ENCODE data around the gene HPSE.

The HPSE gene

DNA sequence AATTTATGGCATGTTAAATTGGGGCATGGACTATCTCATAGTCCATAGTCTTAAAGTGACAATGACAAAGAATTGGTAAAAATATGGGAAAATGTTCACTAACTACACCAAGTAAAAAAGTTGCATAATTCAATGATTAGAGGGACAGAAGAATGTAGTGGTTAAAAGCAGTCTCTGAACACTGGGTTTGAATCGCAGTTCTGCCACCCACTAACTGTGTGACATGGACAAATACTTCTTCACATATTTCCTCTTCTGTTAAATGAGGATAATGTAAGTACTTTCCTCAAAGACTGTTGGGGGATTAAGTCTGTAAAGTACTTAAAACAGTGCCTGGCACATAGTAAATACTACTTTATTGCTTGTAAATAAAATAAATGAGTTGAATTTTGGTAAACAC lies 65.4 kb downstream of the HPSE start:
- no peak for DNase-seq (ENCODE audit: low read depth)
- H3K4me3 ChIP-seq (ENCODE audit: low read depth, low read length), result no peak overlapping the region

DNA sequence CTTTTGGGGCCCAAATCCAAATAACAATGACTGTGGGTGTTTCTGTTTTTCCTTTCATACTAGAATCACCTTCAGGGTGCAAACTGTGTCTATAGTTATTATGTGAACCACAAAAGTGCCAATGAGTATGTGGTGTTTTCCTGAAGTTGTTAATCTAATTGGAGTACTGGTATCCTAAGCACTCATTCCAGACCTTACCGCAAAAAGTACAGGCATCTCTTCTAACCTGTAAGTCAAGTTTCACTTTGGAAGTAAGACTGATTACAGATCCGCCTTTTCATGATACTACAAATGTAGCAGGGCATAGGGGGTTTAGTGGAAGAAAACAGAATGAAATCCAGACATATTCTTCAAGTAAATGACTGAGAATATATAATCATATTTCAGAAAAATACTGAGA lies 66.2 kb downstream of the HPSE start:
- no peak for DNase-seq (ENCODE audit: low read depth)
- TF ChIP-seq, protein P1, sequence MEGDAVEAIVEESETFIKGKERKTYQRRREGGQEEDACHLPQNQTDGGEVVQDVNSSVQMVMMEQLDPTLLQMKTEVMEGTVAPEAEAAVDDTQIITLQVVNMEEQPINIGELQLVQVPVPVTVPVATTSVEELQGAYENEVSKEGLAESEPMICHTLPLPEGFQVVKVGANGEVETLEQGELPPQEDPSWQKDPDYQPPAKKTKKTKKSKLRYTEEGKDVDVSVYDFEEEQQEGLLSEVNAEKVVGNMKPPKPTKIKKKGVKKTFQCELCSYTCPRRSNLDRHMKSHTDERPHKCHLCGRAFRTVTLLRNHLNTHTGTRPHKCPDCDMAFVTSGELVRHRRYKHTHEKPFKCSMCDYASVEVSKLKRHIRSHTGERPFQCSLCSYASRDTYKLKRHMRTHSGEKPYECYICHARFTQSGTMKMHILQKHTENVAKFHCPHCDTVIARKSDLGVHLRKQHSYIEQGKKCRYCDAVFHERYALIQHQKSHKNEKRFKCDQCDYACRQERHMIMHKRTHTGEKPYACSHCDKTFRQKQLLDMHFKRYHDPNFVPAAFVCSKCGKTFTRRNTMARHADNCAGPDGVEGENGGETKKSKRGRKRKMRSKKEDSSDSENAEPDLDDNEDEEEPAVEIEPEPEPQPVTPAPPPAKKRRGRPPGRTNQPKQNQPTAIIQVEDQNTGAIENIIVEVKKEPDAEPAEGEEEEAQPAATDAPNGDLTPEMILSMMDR (IDR thresholded peaks at IDR 0.05; ENCODE audit: insufficient read depth, low read depth, low read length, missing control alignments), result no peak
- H3K4me3 ChIP-seq (ENCODE audit: low read depth, low read length), result no peak overlapping the region

More for the DNA sequence above, 65.4 kb downstream of the HPSE start:
- TF ChIP-seq, protein P1 (IDR thresholded peaks at IDR 0.05; ENCODE audit: insufficient read depth, low read depth, low read length, missing control alignments), result no peak

DNA sequence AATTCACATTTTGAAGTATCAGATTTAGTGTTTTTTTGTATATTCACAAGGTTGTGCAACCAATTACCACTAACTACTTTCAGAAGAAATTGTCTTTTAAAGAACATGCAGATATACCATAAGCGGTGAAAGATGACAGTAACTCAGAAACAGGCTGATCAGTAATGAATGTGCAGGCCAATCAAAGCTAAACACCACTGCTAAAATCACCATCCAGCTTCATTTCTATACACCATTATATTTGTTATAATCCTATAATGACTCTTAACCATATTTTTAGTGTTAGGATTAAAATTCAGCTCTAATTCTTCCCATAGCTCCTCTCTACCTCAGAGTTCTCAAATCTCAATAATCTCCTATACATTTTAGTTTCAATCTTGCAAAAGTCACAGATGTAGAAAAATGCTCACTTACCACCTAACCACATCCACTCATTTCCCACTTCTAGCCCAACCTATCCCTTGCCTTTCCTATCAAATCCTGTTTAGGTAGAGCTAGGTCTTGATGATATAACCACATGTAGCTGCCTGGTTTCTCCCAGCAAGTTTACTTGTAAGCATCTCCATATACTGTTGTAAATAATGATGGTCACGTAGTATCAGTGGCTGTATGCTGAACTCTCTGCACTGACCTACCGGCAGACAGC lies 66.7 kb downstream of the HPSE start:
- no peak overlapping the region for H3K4me3 ChIP-seq (ENCODE audit: low read depth, low read length)
- peak; percentile 30 for DNase-seq (ENCODE audit: low read depth)
- TF ChIP-seq, protein P1 (IDR thresholded peaks at IDR 0.05; ENCODE audit: insufficient read depth, low read depth, low read length, missing control alignments), result no peak

DNA sequence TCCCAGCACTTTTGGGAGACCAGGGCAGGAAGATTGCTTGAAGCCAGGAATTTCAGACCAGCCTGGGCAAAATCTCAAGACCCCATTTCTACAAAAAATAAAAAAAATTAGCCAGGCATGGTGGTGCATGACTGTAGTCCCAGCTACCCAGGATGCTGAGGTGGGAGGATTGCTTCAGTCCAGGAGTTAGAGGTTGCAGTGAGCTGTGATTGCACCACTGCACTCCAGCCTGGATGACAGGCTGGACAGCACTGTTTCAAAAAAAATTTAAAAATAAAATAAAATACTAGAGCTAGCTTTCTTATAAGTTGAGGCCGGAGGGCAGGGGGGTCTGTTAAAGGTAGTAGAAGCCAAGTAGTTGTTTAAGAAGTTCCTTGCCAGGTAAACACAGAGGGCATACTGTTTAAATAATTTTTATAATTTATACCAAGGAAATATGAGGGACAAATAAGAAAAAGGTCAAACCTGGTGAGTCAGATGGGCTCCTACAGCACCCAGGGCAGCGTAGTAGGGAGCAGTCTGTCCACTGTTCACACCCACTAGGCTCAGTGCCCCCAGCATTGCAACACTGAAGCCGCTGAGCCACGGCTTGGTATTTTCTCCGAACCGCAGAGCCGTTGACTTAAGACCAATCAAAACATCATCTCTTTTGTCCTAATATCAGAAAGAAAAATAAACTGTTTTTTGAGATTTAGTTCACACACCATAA lies 67.4 kb downstream of the HPSE start:
- no peak overlapping the region for H3K4me3 ChIP-seq (ENCODE audit: low read depth, low read length)
- TF ChIP-seq, protein P1 (IDR thresholded peaks at IDR 0.05; ENCODE audit: insufficient read depth, low read depth, low read length, missing control alignments), result no peak
- DNase-seq (ENCODE audit: low read depth), result peak; percentile 23

DNA sequence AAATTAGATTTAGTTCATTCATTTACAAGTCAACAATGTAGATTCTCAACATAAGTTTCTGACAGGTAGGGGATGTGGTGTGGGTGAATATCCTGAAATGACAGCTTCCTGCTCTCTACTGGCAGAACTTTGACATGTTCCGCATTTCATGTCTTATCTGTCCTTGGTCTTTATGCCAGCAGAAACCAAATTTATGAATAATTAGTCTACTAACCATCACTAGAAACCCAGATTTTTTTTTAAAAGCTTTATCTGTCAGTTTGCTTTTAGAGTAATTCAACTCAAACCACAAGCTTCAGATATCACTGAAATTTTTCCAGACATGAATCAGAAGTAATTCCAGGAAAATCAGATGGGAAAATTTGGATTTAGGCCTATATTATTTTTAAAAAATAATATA lies 68.0 kb downstream of the HPSE start:
- H3K4me3 ChIP-seq (ENCODE audit: low read depth, low read length), result no peak overlapping the region
- TF ChIP-seq, protein P1 (IDR thresholded peaks at IDR 0.05; ENCODE audit: insufficient read depth, low read depth, low read length, missing control alignments), result no peak
- DNase-seq (ENCODE audit: low read depth), result peak; percentile 72

DNA sequence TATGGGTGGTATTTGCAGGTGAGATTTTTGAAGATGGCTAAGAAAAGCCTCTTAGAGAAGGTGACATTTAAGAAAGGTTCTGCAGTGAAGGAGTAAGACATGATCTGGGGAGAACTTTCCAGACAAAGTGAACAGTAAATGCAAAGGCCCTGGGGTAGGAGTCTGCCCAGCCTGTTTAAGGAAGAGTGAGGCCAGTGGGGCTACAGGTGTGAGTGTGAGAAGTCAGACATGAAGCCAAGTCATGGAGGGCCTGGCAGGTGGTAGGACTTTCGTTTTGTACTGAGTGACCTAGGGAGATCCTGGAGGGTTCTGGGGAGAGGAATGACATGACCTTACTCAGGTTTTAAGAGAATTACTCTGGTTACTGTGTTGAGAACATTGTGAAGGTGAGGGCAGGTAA lies 71.5 kb downstream of the HPSE start:
- H3K4me3 ChIP-seq (ENCODE audit: low read depth, low read length), result no peak overlapping the region
- DNase-seq (ENCODE audit: low read depth), result no peak
- TF ChIP-seq, protein P1 (IDR thresholded peaks at IDR 0.05; ENCODE audit: insufficient read depth, low read depth, low read length, missing control alignments), result no peak

Data from GM12865 (cell line).